Measurements from ENCODE around the gene SLC22A7. TPM values are rescaled to one million over a fixed set of nuclear protein-coding genes. Genes with fewer than 3 reads are reported as not detected.
A peak's percentile ranks its signal among the peaks of the same experiment; 100 is the strongest.

The SLC22A7 gene
- total RNA-seq, 1 experiment from 2014 or later: not detected

- no peak overlapping the region for H3K27ac Mint-ChIP-seq (ENCODE audit: unreplicated experiment)
- DNase-seq: no peak
- peak overlapping the region; percentile 3 for H3K4me3 Mint-ChIP-seq (ENCODE audit: low read depth, unreplicated experiment)
- H3K27me3 Mint-ChIP-seq (ENCODE audit: unreplicated experiment): peaks cover 85% of the 10 kb centered on the region
- H3K9me3 Mint-ChIP-seq (ENCODE audit: low read depth, unreplicated experiment): no peaks in the 10 kb centered on the region
- CTCF ChIA-PET: interaction anchor here (1.1 kb wide), 1 partner anchor 7 kb away, joined by 4 read pairs; no protein-coding TSS in a partner anchor
- no peak for TF ChIP-seq CTCF (IDR thresholded peaks at IDR 0.05; ENCODE audit: unreplicated experiment)
- H3K4me1 Mint-ChIP-seq (ENCODE audit: low read depth, unreplicated experiment): peaks cover 9% of the 10 kb centered on the region
- intact Hi-C loops (cut with micrococcal nuclease; ENCODE audit: unreplicated experiment): no loop called here
- H3K36me3 Mint-ChIP-seq (ENCODE audit: insufficient read depth, unreplicated experiment): peaks cover 9% of the 10 kb centered on the region
- BruUV-seq (replicated peaks): no TSS peak
Measured at GRCh38 chr6:43275801-43276576, 22.1 kb upstream of the SLC22A7 start.

- CTCF ChIA-PET: interaction anchor here (1.1 kb wide), 1 partner anchor 8 kb away, joined by 4 read pairs; no protein-coding TSS in a partner anchor
- no peak overlapping the region for H3K27ac Mint-ChIP-seq (ENCODE audit: unreplicated experiment)
Measured at GRCh38 chr6:43276577-43277305, 21.3 kb upstream of the SLC22A7 start.

GRCh38 chr6:43277306-43277642 lies 20.8 kb upstream of the SLC22A7 start:
- H3K9me3 Mint-ChIP-seq (ENCODE audit: low read depth, unreplicated experiment): no peaks in the 10 kb centered on the region
- H3K4me3 Mint-ChIP-seq (ENCODE audit: low read depth, unreplicated experiment): no peak overlapping the region
- no peak for TF ChIP-seq CTCF (IDR thresholded peaks at IDR 0.05; ENCODE audit: unreplicated experiment)
- DNase-seq: no peak
- no peak overlapping the region for H3K27ac Mint-ChIP-seq (ENCODE audit: unreplicated experiment)
- no TSS peak for BruUV-seq (replicated peaks)
- intact Hi-C loops (cut with micrococcal nuclease; ENCODE audit: unreplicated experiment): no loop called here
- peaks cover 9% of the 10 kb centered on the region for H3K4me1 Mint-ChIP-seq (ENCODE audit: low read depth, unreplicated experiment)
- peaks cover 85% of the 10 kb centered on the region for H3K27me3 Mint-ChIP-seq (ENCODE audit: unreplicated experiment)
- CTCF ChIA-PET: interaction anchor here (1.1 kb wide), 1 partner anchor 9 kb away, joined by 4 read pairs; no protein-coding TSS in a partner anchor
- peaks cover 9% of the 10 kb centered on the region for H3K36me3 Mint-ChIP-seq (ENCODE audit: insufficient read depth, unreplicated experiment)

More at GRCh38 chr6:43276577-43277305, 21.3 kb upstream of the SLC22A7 start:
- Mint-ChIP-seq H3K4me1 (ENCODE audit: low read depth, unreplicated experiment) (peaks cover 9% of the 10 kb centered on the region), H3K9me3 (ENCODE audit: low read depth, unreplicated experiment) (no peaks in the 10 kb centered on the region), H3K4me3 (ENCODE audit: low read depth, unreplicated experiment) (peak overlapping the region; percentile 3), H3K27me3 (ENCODE audit: unreplicated experiment) (peaks cover 85% of the 10 kb centered on the region), H3K36me3 (ENCODE audit: insufficient read depth, unreplicated experiment) (peaks cover 9% of the 10 kb centered on the region)
- no peak for DNase-seq
- no TSS peak for BruUV-seq (replicated peaks)
- intact Hi-C loops (cut with micrococcal nuclease; ENCODE audit: unreplicated experiment): no loop called here
- no peak for TF ChIP-seq CTCF (IDR thresholded peaks at IDR 0.05; ENCODE audit: unreplicated experiment)

GRCh38 chr6:43277643-43278523 lies 20.2 kb upstream of the SLC22A7 start:
- H3K9me3 Mint-ChIP-seq (ENCODE audit: low read depth, unreplicated experiment): no peaks in the 10 kb centered on the region
- no peak for DNase-seq
- BruUV-seq (replicated peaks): no TSS peak
- H3K36me3 Mint-ChIP-seq (ENCODE audit: insufficient read depth, unreplicated experiment): peaks cover 9% of the 10 kb centered on the region
- H3K27ac Mint-ChIP-seq (ENCODE audit: unreplicated experiment): no peak overlapping the region
- H3K27me3 Mint-ChIP-seq (ENCODE audit: unreplicated experiment): peaks cover 88% of the 10 kb centered on the region
- no peak for TF ChIP-seq CTCF (IDR thresholded peaks at IDR 0.05; ENCODE audit: unreplicated experiment)
- no peak overlapping the region for H3K4me3 Mint-ChIP-seq (ENCODE audit: low read depth, unreplicated experiment)
- peaks cover 9% of the 10 kb centered on the region for H3K4me1 Mint-ChIP-seq (ENCODE audit: low read depth, unreplicated experiment)
- CTCF ChIA-PET: interaction anchor here (0.8 kb wide), 1 partner anchor 165 kb away, joined by 3 read pairs; no protein-coding TSS in a partner anchor
- intact Hi-C loops (cut with micrococcal nuclease; ENCODE audit: unreplicated experiment): no loop called here
